Dermis blood vessel endothelial cell (primary cell): ENCODE measurements around the gene WT1. TPM values are rescaled to one million over a fixed set of nuclear protein-coding genes. Genes with fewer than 3 reads are reported as not detected.

Source experiments
- DNase-seq: peaks from one replicate; pipeline ENCODE4 v3.0.0; 2010
- total RNA-seq: library from RNA; depleted of rRNA; stranded (reverse); fragments of >200 nt; gene quantifications from 2 replicates; pipeline ENCODE4 v1.2.3, GENCODE V29; 2014

Gene WT1
- total RNA-seq, 1 donor from 2014 or later: not detected

DNA sequence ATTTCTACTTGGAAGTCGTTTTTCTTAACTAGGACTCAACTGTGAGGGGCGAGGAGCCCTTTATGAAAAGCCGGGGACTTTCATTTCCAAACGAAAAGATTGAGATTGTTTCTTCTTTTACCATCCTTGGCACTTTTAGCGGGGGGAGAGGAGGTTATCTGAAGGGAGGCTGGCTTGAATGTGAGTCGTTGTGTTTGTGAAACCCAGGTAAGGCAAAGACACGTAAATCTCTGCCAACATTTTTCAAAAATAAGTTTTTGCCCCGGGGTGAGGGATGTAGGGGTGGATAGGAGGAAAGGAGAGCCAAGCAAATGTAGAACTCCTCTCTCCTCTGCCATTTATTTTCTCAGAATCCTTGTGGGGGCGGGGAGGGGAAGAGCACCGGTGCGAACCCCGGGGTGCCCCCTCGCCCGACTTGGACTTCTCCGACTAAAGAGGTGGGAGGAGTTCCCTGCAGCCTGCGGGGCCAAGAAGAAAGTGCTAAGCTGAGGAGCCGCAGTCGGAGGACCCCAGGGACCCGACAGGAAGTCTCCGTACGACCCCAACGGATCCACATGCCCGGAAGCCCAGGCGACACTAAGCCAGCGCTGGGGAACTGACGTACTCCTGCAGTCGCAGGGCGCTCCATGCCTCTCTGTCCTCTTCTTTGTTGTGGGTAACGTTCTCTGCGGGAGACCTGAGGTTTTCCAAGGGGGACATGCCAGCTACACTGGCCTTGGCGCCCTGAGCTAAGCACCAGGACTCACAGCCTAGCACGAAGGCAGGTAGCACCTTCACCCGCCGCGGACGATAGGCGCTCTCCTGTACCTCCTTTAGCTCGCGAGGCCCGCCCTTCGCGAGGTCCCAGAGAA lies 2.4 kb upstream of the WT1 start:
- DNase-seq: no peak

- DNase-seq: no peak
These were observed 1.6 kb upstream of the WT1 start for GRCh38 chr11:32436751-32437494.

DNA sequence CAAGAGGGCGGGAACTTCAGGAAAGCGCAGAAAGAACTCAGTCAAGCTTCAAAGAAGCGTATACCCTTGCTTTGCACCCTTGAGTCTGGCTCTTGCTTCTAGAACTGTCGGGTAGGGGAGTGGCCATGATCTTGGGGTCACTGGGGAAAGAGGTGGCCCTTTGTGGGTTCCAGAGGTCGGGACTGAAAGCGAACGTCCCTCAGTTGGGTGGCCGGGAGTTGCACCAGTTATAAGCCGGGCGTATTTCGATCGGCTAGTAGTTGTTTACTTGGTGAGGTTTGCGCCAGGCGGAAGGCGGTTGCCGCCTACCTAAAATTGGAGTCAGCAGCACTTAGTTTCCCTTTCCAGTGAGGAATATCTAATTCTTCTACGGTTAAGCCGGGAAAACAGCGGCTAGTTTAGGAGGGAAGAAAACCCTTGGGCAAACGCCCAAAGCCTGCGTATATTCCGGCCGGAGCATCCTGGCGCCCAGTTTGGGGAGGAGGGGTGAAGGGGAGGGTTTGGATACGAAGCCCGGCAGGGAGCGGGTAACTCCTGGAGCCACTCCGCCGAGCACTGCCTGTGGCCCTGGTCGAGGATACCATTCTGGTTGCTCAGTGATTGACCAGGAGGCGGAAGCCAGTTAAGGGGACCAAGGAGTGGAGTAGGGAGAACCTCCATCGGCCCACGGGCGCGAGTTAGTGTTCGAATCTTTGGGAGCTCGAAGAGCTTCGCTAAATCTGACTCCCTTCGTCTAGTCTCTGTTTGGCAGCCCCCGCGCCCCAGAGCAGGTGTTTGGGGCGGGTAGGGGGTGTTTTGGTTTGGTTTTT lies 807 bp upstream of the WT1 start:
- no peak for DNase-seq

GRCh38 chr11:32435152-32435480 lies 223 bp downstream of the WT1 start:
- no peak for DNase-seq

GRCh38 chr11:32434356-32435151 lies 785 bp downstream of the WT1 start:
- no peak for DNase-seq

GRCh38 chr11:32433914-32434355 lies 1.4 kb downstream of the WT1 start:
- DNase-seq: no peak

DNA sequence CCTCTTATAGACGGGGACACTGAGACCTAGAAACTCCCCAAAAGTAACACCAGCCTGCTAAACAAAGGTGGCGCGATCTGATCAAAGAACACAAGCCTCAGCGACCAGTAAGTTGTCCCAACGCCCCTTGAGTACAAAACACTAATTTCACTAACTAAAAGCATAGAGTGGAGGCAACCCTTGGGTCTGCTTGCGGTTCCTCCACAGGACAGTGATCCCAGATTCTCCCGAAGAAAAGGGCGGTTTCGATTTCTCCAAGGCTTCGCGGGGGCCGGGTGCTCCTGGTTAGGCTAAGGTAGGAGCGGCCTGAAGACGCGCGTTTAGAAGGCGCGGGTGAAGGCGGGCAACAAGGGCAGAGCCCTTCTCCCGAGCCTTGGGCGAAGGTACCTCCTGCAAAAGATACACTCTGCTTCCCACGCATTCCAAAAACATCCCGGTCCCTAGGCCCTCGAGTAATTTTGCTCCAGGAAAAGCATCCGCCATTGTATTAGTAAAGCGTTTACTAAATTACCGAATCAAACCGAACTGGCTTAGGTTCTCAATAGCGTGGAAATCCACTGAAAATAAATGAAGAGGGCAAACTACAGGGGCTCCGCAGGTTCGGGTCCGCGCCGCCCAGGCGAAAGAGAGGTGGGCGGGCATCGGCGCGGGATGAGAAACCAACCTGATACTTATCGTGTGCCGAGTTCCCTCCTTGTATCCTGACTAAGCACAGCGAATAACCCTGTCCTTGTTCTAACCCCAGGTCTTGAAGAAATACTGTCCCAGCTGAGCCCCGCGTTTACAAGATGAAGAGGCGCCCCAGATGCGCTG lies 2.0 kb downstream of the WT1 start:
- DNase-seq: no peak

DNA sequence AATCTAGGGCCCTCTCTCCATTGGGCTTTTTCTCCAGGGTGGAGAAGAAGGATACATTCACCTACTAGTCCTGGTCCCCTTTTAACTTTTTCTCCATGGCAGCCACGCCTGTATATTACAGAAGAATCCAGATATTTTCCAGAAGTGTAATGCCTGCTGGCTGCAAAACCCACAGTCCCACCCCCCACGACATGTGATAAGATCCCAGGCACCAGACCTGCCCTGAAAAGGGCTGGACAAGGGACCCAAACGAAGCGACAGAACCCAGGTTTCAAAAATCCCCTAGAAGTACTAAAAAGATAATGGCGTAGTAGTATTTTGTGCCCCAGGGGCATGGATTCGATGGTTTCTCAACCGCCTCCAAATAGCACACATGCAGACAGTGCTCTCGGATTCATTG lies 2.8 kb downstream of the WT1 start:
- no peak for DNase-seq

- DNase-seq: no peak
These were observed 4.6 kb downstream of the WT1 start for GRCh38 chr11:32430568-32431381.

DNA sequence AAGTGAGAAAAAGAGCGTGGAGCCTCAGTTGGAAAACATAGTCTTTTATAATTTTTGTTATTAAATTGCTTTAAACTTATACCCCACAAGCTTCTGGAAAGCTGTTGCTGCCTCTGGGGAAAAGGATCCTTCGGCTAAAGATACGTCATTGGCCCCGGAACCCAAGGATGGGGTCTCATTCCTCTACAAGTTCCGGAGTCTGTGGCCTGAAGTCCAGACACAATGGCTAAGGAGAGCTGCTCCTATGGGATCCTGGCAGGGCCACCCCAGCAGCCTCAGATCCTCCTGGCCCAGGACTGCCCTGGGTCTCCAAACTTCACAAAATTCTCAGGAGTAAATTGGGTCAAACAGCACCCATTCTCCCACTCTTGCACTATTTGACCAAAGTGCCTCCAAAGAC lies 5.9 kb downstream of the WT1 start:
- no peak for DNase-seq

- no peak for DNase-seq
These were observed 6.6 kb downstream of the WT1 start for GRCh38 chr11:32428665-32429303.

- no peak for DNase-seq
These were observed 7.2 kb downstream of the WT1 start for GRCh38 chr11:32427935-32428664.

GRCh38 chr11:32427616-32427934 lies 7.8 kb downstream of the WT1 start:
- no peak for DNase-seq

GRCh38 chr11:32426819-32427615 lies 8.3 kb downstream of the WT1 start:
- DNase-seq: no peak

DNA sequence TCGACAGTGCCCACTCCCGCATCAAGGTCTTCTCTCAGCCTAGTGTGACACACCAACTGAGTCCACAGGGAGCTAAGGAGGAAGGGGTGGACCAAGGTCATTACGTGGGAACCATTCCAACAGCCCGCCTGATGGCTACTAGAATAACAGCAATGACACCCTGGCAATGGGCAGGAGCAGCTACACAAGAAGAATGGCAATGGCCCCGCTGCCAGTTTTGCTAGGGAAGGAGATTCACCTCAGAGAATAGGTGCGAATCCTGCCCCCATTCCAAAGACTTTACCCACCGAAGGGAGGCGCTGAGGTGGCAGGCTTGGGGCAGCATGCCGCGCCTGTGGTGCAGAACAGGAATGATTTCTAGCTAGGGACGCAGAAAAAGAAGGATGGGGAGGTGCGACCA lies 9.1 kb downstream of the WT1 start:
- no peak for DNase-seq

DNA sequence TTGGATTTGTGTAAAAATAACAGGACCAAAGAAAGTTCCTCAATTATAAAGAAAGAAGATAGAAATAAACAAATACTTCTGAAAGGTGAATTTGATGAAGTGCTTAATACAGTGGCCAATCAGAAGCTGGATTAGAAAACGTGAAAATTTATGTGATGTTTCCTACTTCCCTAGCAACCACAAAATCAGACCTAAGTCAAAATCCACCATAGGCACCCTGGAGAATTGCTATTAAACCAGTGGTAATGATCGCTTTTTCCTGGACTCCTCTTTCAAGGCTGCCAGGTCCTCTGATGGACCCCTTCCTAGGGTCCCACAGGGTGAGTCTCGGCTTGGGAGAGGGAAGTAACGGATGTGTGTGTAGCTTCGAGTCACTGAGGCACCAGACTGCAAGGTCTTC lies 9.6 kb downstream of the WT1 start:
- DNase-seq: no peak

GRCh38 chr11:32422545-32422944 lies 12.8 kb downstream of the WT1 start:
- DNase-seq: no peak

DNA sequence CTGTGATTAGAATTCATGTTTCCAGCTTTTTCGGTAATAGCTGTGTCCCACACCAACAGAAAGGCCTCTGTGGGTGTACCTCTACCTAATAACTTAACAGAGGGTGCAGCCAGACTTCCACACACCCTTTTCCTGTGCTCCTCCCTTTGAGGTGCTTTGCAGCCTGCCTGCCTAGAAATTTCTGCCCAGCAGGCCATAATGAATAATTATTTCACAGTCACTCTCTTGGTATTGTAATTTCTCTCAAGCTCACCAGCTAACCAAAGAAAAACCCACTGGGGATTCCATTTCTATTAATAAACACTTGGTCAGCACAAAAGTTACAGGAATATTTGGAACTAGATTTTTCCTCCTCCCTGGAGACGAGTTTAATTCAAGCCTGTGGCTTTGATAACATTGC lies 13.3 kb downstream of the WT1 start:
- no peak for DNase-seq
